ENCODE results near the gene LAPTM5.

Gene LAPTM5

DNA sequence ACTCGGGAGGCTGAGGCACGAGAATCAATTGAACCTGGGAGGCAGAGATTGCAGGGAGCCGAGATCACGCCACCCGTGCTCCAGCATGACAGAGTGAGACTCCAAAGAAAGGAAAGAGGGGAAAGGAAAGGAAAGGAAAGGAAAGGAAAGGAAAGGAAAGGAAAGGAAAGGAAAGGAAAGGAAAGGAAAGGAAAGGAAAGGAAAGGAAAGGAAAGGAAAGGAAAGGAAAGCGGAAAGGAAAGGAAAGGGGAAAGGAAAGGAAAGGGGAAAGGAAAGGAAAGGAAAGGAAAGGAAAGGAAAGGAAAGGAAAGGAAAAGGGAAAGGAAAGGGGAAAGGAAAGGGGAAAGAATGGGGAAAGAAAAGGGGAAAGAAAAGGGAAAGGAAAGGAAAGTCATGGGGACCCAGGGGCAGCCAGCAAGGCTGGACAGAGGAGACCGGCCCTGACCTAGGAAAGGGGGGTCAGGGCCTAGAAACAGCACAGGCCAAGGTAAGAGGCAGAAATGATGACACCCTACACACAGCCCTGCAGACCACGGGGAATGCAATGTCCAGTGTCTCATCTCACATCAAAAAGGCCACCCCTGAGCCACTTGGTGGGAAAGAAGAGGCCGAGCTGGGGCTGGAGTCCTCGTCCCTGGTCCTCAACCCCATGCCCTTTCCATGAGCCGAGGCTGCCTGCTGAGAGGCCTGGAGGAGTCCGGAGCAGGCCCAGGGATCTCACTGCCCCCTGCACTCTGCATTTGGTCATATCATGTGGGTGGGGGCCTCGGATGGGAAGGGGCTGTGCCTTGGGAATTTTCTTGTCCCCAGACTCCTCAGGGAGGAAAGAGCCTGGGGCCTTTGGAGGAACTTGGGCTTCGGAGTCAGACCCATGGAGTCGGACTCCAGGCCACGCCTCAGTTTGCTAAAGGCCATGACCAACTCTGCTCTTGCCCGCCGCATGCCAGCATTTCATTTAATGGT is 18.8 kb upstream of the LAPTM5 start:
- Histone ChIP-seq H3K27ac (no peak overlapping the region), H3K36me3 (no peaks in the 10 kb centered on the region), H3K9me3 (no peaks in the 10 kb centered on the region), H3K4me3 (no peak overlapping the region), H3K27me3 (peaks cover 0 to 7% of the 10 kb centered on the region in 2 donors), H3K4me1 (no peaks in the 10 kb centered on the region)
- no peak for DNase-seq
- TF ChIP-seq, protein P1, sequence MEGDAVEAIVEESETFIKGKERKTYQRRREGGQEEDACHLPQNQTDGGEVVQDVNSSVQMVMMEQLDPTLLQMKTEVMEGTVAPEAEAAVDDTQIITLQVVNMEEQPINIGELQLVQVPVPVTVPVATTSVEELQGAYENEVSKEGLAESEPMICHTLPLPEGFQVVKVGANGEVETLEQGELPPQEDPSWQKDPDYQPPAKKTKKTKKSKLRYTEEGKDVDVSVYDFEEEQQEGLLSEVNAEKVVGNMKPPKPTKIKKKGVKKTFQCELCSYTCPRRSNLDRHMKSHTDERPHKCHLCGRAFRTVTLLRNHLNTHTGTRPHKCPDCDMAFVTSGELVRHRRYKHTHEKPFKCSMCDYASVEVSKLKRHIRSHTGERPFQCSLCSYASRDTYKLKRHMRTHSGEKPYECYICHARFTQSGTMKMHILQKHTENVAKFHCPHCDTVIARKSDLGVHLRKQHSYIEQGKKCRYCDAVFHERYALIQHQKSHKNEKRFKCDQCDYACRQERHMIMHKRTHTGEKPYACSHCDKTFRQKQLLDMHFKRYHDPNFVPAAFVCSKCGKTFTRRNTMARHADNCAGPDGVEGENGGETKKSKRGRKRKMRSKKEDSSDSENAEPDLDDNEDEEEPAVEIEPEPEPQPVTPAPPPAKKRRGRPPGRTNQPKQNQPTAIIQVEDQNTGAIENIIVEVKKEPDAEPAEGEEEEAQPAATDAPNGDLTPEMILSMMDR (IDR thresholded peaks at IDR 0.05), result no peak
- intact Hi-C loops (cut with DNase I; ENCODE audit: low total_unique reads), result loop anchor here (2.0 kb wide), 1 partner anchor 54 kb away; the partner anchor contains the start of gene MATN1

DNA sequence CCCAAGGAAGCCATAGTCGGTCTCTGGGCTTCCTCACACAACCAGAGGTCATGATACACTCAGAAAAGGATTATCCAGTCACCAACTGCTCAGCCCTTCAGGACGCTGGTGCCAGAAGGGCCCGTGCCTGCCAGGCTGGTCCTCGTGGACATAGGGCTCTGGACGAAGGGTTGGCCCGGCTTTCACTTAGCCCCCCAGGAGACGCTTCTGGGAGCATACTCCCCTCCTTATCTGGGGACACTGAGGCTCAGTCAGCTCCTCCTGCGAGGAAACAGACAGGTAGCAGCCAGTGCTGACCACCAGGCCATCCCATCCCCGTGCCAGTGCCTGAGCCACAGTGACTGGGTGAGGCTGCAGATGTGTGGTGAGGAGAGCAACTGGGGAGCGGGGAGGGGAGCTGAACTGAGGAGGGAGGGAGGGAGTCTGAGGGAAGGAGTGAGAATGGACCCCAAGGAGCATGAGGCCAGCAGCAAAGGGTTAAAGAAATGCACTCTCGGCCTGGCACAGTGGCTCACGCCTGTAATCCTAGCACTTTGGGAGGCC is 17.9 kb upstream of the LAPTM5 start:
- no peak for DNase-seq
- TF ChIP-seq, protein P1 (IDR thresholded peaks at IDR 0.05), result no peak
- Histone ChIP-seq H3K4me1 (no peaks in the 10 kb centered on the region), H3K27me3 (peaks cover 0 to 5% of the 10 kb centered on the region in 2 donors), H3K9me3 (no peaks in the 10 kb centered on the region), H3K27ac (no peak overlapping the region), H3K36me3 (no peaks in the 10 kb centered on the region), H3K4me3 (no peak overlapping the region)
- intact Hi-C loops (cut with DNase I; ENCODE audit: low total_unique reads), result no loop called here

DNA sequence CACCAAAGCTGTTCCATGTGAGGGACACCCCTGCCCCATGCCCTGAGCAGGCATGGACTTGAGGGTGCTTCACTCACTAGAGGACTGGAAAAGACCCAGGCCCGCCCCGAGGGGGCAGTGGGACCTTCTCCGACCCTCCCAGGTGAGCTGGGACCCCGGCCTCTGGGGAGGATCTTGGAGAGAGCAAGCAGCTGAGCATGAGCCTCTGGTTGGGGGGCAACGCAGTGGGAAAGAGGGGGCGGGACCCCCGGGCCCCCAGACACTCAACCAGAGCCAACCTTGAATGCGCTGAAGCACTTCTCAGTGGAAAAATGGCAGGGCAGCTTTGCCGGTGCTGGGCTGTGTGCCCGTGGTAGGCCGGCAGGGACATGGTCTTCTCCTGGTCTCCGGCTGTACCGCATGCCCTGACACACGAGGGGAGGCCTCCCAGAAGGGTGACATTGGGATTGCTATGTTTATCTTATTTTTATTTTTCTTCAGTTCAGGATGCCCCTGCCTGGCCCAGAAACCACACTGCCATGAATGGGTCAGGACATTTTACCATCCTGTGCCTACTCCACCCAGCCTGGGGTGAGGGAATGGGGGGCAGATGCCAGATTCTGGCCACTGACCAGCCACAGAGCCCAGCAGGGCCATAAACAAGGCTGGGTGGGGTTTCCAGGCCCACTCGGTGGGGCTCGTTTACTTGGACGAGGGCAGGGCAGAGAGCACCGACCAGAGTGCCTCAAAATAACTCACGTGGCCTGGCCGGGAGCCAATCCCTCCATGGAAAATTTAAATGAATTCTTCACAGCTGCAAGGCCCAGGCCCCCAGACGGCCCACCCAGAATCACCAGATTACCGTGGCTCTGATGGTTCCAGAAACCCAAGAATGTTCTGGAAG is 17.2 kb upstream of the LAPTM5 start:
- H3K4me1 ChIP-seq, result peaks cover 0 to 3% (median 0%) of the 10 kb centered on the region in 4 donors
- peaks cover 0 to 2% of the 10 kb centered on the region in 2 donors for H3K27me3 ChIP-seq
- H3K27ac ChIP-seq, result no peak overlapping the region
- H3K4me3 ChIP-seq, result no peak overlapping the region
- DNase-seq, result no peak
- no peaks in the 10 kb centered on the region for H3K36me3 ChIP-seq
- intact Hi-C loops (cut with DNase I; ENCODE audit: low total_unique reads), result no loop called here
- TF ChIP-seq, protein P1 (IDR thresholded peaks at IDR 0.05), result no peak
- no peaks in the 10 kb centered on the region for H3K9me3 ChIP-seq

DNA sequence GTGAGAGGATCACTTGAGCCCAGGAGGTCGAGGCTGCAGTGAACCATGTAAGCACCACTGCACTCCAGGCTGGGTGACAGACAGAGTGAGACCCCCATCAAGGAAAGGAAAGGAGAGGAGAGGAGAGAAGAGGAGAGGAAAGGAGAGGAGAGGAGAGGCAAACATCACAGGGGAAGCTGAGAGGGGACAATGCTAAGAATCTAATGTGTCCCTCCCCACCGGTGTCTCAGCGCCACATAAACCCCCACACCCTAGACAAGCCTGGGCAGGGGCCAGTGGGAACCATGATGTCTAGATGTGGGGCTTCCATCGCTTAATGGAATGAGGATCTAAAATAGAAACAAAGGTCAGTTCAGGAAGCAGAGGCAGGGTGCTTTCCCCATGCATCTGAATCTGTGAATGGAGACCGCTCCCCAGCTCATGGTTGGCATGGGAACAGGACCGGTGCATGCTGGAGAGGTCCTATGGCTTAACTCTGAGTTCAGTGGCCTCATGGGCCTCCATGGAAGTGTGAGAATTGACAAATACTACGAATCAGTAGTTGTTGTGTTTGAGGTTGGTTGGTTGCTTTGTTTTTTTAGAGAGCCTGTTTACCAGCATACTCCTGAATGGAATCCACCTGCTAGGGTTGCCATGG is 16.3 kb upstream of the LAPTM5 start:
- no peak for DNase-seq
- TF ChIP-seq, protein P1 (IDR thresholded peaks at IDR 0.05), result no peak
- Histone ChIP-seq H3K27me3 (peaks cover 0 to 2% of the 10 kb centered on the region in 2 donors), H3K36me3 (no peaks in the 10 kb centered on the region), H3K4me1 (peaks cover 0 to 3% (median 0%) of the 10 kb centered on the region in 4 donors), H3K9me3 (no peaks in the 10 kb centered on the region), H3K27ac (no peak overlapping the region), H3K4me3 (no peak overlapping the region)
- intact Hi-C loops (cut with DNase I; ENCODE audit: low total_unique reads), result no loop called here

DNA sequence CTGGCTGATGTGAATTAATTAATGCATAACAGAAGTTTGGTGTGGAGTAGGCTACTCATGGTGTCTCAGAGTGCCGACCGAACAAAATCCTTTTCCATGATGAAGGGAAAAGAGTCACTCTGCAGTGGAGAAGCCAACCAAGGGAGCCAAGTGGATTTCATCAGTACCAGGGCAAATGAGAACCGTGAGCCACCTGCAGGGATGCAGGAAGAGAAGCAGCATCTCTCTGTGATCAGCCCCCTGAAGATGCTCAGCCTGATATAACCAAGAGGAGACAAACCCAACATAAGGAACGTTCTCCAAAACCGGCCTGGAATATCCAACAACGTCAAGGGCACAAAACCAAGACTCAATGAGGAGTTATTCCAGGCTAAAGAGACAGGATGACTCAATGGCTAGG is 13.4 kb upstream of the LAPTM5 start:
- intact Hi-C loops (cut with DNase I; ENCODE audit: low total_unique reads), result no loop called here
- TF ChIP-seq, protein P1 (IDR thresholded peaks at IDR 0.05), result no peak
- H3K9me3 ChIP-seq, result no peaks in the 10 kb centered on the region
- peaks cover 0 to 3% (median 0%) of the 10 kb centered on the region in 4 donors for H3K4me1 ChIP-seq
- H3K27ac ChIP-seq, result no peak overlapping the region
- DNase-seq, result no peak
- no peaks in the 10 kb centered on the region for H3K36me3 ChIP-seq
- no peak overlapping the region for H3K4me3 ChIP-seq
- peaks cover 0 to 2% of the 10 kb centered on the region in 2 donors for H3K27me3 ChIP-seq
